A172 (cell line): ENCODE results near the gene SLC2A10. TPM values are rescaled to one million over a fixed set of nuclear protein-coding genes. Genes with fewer than 3 reads are reported as not detected.

Experiments
- DNase-seq: peaks from one replicate; pipeline ENCODE4 v3.0.0-alpha.2; 2015; ENCODE audit warnings: low spot score
- total RNA-seq: library from RNA; depleted of rRNA; stranded (reverse); fragments of >200 nt; shearing (Covaris generic); gene quantifications from 2 replicates; pipeline ENCODE4 v1.2.3, GENCODE V29; 2014

The SLC2A10 gene
- total RNA-seq, 1 experiment from 2014 or later, result 7.3 TPM

DNA sequence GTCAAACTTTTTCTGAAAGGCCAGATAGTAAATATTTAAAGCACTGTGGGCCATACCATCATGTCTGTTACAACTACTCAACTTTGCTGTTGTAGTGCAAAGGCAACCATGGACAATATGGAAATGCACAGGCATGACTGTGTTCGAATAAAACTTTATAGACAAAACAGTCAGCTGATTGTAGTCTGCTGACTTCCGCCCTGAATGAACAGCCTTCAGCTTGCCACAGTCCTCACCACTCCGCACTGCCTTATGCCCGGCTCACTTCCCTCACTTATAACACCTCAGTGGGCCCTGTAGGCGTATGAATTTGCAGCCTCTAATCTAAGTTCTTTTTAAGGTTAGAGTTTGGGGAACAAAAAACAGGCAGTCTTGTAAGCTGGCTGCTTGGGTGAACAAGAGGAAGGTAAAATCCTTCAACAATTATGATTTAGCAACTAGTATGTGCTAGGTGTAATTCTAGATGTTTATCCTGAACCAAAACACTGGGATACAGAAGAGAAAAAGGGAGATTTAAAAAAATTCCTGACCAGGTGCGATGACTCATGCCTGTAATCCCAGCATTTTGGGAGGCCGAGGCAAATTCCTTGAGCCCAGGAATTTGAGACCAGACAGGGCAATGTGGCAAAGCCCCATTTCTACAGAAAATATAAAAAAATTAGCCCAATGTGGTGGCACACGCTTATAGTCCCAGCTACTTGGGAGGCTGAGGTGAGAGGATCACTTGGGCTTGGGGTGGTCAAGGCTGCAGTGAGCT, 6.8 kb upstream of the SLC2A10 start:
- DNase-seq, result no peak

DNA sequence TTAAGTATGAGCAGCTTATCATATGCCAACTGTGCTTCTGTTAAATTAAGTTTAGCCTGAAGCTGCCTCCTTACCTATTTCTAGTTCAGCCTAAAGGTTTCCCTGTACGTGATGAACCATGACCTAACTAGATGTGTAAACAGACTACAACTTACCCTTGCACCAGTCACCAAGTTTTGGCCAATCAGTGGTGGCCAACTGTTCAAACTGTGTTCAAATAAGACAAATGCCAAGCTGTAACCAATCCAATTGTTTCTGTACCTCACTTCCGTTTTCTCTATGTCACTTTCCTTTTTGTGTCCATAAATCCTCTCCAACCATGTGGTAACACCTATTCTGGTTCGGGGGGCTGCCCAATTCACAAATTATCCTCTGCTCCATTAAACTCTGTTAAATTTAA, 6.0 kb upstream of the SLC2A10 start:
- no peak for DNase-seq

DNA sequence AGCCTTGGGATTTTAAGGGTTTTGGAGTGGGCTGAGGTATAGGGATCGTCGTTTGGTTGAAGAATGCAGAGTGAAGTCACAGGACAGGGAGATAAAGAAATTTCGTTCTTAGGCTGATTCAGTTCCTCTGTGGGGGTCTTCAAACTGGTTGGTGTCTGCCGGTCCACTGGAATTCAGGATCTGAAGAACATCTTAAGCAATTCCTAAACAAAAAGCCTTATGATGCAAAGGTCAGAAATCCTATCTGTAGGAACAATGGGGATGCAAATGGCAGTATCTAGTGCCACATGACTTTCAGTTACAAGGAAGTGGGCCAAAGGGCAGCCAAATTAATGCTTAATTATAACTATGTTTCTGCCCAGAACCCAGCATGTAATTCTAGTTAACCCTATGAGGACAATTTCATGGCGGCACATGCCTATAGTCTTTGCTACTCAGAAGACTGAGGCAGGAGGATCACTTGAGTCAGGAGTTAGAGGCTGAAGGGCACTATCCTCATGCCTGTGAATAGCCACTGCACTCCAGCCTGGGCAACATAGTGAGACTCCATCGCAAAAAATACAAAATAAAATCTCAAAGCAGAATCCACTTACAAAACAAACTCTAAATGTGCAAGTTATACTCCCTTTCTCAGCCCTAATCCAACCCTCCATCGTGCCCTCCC, 4.6 kb upstream of the SLC2A10 start:
- no peak for DNase-seq

DNA sequence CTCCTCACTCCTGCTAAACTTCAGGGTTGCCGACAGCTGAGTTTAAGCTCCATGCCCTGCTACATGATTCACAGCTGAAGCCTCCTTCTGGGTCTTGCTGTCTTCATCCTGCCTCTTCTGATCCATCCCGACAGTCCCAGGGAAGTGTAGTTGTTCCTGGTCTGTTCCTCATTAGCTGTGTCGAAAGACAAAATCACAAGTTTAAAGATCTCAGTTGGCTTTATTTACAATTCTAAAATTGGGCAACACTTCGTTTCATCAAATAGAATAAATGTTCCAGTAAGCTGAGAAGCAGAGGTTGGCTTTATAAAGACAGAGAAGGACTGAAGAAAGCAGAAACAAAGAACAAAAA, 4.1 kb upstream of the SLC2A10 start:
- DNase-seq, result no peak

DNA sequence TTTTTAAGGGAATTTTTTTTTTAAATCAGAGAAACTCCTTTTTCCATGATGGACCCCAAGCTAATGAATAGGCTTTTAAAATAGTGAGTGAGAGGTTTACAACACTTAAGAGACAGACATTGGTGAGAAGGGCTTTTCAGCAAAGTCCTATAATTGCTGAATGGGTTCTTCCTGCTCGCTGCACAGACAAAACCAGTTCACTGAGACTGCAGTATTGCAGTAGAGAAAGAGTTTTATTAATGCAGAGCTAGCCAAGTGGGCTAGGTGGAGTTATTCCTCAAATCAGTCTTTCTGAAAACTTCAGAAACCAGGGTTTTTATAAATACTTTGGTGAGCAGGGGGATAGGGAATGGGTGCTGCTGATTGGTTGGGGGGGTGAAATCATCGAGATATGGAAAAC, 3.2 kb upstream of the SLC2A10 start:
- no peak for DNase-seq

DNA sequence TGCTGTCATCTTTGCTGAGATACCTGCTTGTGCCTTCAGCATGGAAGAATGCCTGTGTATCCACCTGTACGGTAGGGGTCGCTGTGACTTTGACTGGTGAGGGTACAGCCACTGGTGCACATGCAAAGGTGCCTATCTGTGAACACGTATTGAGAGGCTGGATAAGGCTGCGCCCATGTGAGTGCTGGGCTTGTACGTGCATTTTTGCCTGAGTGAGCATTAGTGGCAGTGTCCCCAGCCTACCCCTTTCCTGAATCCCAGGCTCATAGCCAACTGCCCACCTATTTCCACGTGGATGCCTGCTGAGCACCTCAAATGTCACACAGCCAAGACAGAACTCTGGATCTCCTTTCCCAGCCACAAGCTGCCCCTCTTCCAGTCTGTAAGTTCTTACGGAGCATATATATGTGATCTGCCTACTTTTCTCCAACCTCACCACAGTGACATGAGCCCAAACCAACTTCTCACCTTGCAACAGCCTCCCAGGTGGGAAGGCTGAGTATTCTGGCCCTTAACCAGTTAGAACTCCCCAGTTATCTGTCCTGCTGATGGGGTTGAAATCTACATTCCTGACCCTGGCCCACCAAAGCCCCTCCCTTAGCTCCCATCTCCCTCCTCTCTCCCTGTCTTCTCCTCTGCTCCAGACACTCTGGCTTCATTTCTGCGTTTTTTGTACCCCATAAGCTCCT, 1.1 kb upstream of the SLC2A10 start:
- DNase-seq, result no peak

DNA sequence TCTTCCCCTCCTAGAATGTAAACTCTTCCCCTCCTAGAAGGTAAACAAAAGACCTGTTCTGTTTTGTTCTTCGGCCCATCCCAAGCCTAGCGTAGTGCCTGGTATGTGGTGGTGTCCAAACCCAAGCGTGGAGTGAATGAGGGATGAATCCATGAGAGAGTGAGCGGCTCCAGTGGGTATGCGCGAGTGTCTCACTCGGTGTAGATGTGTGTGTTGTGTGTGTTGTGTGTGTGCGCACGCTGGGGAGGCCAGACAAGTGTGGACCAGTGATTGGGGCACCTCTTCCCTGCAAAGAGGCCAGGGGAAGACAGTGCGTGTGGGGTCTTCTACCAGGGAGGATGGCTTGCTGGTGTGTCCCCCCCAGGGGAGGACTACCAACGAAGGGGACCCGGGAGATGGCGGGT, 392 bp upstream of the SLC2A10 start:
- DNase-seq, result no peak

DNA sequence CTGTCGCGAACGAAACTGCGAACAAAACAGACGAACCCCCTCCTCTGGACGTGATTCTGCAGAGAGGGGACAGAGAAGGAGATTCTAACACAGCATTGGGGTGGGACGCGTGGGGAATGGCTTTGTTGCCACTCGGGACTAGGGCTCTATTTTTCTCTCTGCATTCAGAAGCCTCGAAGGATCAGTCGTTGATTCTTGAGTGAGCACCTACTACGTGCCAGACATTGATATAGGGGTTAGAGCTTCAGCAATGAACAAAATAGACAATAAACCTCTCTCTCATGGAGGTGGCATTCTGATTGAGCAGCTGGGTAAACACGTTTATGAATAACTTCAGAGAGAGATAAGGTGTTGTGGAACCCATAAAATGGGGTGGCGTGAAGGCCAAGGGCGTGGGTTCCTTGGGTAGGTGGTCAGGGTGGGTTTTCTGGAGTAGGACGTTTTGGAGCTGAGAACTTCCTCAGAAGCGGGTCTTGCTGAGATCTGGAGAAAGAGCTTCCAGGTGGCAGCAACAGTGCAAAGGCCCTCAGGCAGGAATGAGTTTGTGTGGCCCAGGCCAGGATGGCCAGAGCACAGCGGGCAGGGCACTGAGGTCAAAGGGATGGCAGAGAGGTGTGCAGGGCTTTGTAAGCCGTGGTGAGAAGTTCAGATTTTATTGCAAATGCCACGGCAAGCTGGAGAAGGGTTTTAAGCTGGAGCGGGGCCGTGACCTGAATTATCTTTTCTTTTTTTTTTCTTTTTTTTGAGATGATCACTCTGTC, 884 bp downstream of the SLC2A10 start:
- no peak for DNase-seq

DNA sequence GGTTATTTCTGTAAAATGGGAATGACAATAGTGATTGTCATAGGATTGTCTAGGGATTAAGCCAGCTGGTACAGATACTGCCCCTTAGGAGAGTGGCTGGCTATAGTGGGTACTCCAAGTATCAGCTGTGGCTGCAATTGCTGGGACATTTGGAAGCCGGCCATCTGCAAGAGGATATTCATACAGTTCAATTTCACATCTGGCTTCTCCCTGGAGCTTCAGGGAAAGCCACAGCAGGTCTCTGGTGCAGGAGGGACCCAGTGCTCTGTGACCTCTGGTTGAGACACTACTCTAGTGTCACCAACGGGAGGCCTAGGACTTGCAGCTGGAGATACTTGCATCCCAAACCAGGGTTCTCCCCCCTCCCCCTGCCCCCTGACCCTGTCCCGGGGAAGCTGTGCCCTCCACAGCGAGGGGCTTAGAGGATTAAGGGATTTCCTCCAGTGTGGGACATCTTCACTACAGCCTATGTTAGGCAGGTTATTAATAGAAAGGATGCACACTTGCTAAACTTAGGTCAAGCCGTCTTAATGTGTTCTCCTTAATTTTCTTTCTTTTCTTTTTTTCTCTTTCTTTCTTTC, 2.7 kb downstream of the SLC2A10 start:
- no peak for DNase-seq

DNA sequence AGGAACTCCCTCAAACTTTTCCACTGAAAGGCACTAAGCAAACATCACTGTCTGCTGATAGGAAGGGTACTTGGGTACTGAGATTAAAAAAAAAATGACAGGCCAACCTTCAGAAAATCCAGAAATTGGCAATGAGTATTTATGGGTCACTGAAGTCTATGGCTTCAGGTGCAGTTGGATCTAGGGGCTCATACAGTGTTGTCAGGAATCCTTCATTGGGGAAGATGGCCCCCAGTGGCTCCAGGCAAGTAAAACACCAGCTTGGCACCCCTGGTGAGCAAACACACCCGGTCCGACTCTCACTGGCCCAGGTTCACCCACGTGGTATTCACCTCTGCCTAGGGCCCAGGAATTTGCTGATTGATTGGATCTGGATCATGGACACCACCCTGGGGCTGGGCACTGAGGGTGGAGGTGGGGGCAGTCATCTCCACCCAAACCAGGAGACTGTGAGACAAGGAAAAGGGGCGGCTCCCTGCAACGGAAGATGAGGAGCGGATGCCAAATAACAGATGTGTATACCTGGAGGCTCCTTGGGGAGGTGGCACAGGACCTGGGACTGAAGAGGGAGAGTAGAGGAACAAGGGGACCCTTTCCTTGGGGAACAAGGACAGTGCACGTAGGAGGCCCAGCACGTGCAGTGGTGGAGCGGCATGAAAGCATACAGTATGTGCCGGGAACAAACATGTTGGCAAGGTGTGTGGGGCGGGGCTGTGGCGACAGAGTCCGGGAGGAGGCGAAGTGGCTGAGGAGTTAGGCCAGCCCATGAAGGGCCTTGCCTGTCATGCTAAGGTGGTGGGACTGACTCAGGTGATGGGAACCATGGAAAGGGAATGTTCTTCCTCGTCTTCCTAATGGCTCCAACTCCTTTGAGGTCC, 4.7 kb downstream of the SLC2A10 start:
- no peak for DNase-seq

DNA sequence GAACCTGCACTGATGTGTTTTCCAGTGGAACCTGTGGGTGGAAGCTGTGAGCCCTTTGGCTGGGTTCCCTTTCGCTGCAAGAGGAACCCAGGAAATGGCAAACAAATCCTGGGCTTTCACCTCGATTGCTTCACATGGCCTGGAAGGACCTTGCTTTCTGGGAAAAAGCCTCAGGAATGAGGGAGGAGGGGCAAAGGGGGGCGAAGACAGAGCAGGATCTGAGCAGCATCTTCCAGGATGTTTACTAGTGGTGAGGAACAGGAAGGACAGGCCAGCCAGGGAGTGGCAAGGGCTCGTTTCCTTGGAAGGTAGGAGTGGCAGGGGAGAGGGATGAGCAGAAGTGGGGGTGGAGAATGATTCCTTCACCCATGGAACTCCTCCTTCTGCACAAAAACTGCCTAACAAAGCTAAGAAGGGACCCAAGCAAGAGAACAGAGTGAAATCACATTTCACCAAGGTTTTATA, 5.9 kb downstream of the SLC2A10 start:
- peak; percentile 70 for DNase-seq

DNA sequence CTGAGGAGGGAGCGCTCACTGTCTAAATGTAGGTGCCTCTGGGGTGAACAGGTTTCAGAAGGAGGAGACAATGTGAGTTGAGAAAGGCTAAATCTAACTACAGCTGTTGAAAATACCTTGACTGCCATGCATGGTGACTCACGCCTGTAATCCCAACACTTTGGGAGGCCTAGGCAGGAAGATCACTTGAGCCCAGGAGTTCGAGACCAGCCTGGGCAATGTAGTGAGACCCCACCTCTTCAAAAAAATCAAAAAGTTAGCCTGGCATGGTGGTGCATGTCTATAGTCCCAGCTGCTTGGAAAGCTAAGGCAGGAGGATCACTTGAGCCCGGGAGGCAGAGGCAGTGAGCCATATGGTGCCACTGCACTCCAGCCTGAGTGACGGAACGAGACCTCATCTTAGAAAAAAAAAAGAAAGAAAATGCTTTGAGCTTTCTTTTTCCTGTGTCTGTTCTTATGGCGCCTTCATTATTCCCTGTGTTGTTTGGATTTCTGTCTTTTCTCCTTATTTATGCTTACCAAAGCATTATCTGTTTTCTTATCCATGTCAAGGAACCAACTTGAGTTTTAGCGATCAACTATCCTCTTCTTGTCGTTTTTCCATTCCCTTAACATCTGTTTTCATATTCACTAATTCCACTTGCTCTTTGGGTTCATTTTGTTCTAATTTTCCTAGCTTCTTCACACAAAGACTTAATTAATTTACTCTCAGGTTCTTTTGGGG, 8.5 kb downstream of the SLC2A10 start:
- DNase-seq, result no peak

DNA sequence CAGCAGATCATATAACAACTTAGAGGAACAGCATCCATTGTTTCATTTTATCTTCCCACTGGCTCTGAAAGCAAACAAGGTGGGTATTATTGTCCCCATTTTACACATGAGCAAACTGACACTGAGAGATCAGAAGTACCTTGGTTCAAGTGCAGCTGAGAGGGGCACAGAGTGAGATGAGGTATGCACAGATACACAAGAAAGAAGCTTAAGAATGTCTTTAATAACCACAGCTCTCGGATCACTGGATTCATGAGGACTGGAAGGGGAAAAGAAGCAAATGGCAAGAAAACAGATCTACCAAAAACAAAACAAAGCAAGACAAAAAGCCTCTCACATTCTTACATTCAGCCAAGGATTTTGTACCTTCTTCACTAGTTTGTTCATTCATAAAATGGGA, 10.6 kb downstream of the SLC2A10 start:
- DNase-seq, result no peak

DNA sequence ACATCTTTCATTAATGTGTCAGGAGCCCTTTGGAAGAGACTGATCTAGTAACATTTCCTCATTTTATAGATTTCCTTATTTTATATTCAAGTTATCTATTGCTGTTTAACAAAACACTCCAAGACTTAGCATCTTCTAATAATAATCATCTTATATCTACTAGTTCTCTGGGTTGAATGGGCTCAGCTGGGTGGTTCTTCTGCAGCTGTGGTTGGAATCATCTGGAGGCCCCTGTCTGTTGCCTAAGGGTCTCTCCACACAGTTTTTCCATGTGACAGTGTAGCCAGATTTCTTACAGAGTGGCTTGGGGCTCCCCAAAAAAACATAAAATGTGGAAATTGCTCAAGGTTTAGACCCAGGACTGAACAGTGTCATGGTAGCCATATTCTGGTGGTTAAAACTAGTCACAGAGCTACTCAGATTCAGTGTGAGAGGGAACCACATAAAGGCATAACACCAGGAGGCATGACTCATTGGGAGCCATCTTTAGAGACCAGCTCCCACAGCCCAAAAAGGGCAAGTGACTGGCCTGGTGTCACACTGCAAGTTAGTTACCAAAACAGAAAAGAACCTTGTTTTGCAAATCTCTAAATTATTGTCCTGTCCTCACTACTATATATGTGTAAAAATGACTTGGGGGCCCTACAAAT, 11.5 kb downstream of the SLC2A10 start:
- peak; percentile 40 for DNase-seq

DNA sequence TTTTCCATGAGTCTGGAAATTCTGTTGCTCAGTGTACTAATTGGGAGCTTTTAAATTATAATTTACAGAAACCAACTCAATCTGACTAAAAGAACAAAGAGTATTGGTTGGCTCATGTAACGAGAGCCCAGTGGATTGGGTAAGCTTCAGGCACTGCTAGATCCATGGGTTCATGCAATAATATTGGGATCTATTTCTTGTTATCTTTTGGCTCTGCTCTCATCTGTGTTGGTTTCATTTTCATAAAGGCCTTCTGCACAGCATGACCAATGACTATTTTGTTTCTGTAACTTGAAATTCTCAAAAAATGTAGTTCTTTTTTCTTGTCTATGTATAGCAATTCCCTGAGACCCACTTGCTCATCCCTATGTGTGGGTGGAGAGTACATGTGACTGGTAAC, 12.0 kb downstream of the SLC2A10 start:
- no peak for DNase-seq

DNA sequence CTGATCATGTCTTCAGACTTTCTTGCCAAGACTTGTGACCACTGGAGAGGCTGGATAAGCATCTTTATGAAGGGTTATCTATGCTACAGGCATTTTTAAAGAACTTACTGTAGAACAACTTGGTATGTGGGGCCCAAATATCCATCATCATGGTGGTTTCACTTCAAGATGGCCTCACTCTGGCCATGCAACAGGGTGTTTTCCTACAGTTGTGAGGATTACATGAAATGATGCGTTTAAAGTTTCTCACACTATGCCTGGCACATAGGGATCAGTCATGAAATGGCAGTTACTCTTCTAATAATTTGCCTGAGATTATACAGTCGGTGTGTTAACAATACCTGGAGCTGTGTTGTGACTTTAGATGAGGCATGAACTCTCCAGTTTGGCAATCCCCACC, 13.0 kb downstream of the SLC2A10 start:
- no peak for DNase-seq

DNA sequence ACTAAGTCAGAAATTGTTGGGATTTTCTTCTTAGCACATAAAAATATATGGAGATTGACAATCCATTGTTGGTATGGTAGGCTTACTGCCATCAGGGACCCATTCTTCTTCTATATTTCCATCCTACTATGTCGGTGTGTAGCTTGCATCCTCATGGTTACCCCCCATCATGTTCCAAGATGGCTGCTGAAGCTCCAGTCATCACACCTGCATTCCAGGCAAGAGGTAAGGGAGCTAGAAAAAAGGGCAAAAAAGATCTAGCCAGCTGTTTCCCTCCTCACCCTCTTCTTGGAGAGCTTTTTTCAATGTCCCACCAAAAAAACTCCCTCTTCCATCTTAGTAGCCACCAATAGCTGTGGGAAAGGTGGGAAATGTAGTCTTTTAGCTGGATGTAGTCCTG, 13.6 kb downstream of the SLC2A10 start:
- DNase-seq, result no peak

DNA sequence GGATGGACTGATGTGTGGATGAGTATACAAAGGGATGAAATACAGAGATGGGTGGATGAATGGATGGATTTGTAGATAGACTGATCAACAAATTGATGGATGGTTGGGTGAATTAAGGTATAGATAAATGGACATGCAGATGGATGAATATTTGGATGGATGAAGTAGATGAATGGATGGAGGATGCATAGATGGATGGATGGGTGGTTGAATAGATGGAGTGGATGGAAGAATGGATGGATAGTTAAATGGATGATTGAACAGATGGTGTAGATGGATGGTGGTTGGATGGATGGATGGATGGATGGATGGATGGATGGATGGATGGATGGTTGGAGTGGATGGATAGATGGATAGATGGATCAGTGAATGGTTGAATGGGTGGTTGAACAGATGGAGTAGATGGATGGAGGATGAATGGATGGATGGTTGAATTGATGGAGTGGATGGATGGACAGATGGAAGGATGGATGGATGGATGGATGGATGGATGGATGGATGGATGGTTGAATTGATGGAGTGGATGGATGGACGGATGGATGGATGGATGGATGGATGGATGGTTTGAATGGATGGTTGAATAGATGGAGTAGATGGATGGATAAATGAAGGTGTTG, 15.0 kb downstream of the SLC2A10 start:
- DNase-seq, result no peak
